GM03348 (cell line): ENCODE data around the gene ATG10.
"Not testable (repeated sequence)": the region's sequence is repeated elsewhere in the genome, so short reads cannot be mapped to it uniquely, and the experiment has no call there.

Experiments
- DNase-seq: peaks from one replicate; pipeline ENCODE4 v3.0.0; 2012; ENCODE audit warnings: low spot score

The ATG10 gene

DNA sequence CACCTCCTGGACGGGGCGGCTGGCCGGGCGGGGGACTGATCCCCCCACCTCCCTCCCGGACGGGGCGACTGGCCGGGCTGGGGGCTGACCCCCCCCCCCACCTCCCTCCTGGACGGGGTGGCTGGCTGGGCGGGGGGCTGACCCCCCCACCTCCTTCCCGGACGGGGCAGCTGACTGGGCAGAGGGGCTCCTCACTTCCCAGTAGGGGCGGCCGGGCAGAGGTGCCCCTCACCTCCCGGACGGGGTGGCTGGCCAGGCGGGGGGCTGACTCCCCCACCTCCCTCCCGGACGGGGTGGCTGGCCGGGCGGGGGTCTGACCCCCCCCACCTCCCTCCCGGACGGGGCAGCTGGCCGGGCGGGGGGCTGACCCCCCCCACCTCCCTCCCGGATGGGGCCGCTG, 11.3 kb downstream of the ATG10 start:
- not testable (repeated sequence) for DNase-seq

- DNase-seq, result not testable (repeated sequence)
Observed at GRCh38 chr5:81983563-81983962, 11.7 kb downstream of the ATG10 start.

- no peak for DNase-seq
Observed at GRCh38 chr5:81986126-81986525, 14.3 kb downstream of the ATG10 start.

- no peak for DNase-seq
Observed at GRCh38 chr5:81989204-81989603, 17.4 kb downstream of the ATG10 start.

DNA sequence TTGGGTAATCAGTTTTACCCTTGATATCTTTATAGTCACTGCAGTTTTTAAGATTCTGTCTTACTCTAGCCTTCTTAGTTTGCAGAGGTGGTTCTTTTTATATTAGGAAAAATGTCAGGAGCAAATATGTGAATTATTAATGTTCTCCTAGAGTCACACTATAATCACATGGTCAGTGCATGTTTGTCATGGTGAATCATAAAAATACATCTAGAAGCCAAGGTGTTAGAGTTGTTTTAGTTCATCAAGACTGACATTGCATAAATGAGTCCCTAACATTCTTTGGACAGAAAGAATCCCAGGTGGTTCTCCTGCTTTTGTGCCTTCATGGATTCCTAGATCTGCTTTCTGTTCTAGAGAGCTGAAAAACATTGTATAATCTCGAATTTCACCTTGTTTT, 22.9 kb downstream of the ATG10 start:
- DNase-seq, result peak; percentile 20

DNA sequence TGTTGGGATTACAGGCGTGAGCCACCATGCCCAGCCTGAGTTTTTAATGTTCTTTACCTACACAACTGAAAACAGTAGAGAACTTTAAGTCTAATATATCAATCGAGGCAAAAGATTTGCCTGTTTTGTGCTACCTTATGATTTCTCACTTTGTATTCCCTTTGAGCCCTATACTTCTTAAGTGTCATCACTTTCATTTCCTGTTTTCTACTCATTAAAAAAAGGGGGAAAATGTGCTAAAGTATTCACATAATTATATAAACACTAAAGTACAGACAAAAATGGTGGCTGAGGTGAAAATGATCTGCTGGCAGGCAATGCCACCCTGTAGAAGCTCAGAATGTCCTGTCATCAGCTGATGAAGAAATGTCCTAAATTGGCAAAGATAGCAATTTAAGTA, 23.6 kb downstream of the ATG10 start:
- no peak for DNase-seq

DNA sequence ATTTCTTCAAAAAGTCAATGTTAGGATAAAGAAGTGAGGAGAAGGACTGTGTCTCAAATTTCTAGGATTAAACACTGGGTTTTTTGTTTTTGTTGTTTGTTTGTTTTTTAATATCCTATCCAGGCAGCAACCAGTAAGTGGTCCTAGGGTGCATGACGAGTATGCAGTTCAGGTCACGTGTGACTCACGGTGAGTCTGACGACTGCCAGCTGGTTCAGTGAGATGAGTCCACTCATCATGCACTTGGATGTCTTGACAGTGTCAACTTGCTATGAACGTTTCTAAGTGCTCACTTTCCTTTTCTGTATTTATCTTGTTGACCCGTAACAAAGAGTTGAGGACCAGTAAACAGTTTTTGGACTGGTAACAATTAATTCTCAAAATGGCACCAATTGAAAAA, 32.7 kb downstream of the ATG10 start:
- no peak for DNase-seq

- not testable (repeated sequence) for DNase-seq
Observed at GRCh38 chr5:82009869-82010268, 38.0 kb downstream of the ATG10 start.

DNA sequence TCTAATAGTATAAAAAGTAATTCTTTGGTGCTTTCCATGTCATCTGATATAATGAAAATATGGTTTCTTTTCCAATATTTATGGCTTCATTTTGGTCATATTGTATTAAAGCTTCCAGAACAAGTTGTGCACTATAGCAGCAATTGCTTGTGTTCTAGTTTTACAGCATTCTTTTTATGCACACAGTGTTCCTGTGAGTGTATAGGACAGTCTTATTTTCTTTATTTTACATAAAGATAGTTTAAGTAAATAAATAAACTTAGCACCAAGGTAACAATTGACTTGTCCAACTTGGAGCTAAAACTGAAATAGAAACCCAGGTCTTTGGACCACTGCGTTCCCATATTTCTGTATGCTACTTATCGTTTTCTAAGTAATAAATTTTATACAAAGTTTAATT, 38.9 kb downstream of the ATG10 start:
- no peak for DNase-seq

GRCh38 chr5:82011761-82012160, 39.9 kb downstream of the ATG10 start:
- DNase-seq, result peak; percentile 44

DNA sequence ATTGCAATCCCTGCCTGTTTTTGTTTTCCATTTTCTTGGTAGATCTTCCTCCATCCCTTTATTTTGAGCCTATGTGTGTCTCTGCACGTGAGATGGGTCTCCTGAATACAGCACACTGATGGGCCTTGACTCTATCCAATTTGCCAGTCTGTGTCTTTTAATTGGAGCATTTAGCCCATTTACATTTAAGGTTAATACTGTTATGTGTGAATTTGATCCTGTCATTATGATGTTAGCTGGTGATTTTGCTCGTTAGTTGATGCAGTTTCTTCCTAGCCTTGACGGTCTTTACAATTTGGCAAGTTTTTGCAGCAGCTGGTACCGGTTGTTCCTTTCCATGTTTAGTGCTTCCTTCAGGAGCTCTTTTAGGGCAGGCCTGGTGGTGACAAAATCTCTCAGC, 42.8 kb downstream of the ATG10 start:
- not testable (repeated sequence) for DNase-seq

DNA sequence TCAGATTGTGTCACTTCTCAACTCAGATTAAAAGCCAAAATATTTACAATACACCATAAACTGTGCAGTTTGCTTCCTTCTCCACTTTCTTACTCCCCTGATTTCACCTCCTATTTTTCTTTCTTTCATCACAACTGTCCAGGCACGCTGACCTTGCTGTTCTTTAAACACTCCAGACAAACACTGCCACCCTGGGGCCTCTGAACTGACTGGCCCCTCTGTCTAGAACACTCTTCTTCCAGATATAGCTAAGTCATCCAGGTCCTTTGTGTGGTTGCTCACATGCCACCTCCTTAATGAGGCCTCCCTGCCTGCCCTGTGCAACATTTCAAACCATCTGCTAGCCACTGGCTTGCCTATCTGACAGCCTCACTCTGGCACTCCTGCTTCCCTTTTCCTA, 46.6 kb downstream of the ATG10 start:
- DNase-seq, result no peak

DNA sequence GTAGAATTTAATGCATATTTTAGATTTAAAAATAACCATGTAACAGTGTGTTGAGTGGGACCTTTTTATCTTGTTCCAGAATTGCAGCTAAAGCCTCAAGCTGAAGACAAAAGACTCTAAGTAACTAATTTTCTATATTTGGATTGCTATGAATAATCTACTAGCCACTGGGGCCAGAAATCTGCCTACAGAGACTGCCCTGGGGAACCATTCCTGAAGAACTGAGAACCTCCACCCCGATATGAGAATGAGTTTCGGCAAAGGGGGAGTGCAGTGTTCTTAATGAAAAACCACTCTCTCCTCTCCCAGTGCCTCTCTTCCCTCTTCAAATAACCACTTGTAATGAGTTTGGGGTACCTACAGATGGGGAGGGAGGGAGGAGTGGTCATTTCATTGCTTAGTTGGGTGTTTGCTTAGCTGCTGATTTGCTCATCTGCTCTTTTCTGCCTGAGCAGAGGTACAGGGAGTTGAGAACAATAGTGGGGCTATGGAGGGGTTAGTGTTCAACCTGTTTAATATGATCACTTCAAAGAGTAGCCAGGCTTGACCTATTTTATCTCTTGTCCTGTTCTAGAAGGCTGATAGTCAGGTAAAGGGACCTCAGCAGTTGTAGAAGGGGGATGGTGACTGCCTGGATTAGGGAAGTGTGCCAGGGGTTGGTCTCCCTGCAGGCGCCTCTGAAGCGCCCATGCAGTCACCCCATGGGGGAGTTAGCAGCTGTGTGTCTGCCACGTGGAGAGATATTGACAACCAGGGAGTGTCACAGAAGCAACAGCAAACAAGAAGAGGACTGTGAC, 47.7 kb downstream of the ATG10 start:
- no peak for DNase-seq

DNA sequence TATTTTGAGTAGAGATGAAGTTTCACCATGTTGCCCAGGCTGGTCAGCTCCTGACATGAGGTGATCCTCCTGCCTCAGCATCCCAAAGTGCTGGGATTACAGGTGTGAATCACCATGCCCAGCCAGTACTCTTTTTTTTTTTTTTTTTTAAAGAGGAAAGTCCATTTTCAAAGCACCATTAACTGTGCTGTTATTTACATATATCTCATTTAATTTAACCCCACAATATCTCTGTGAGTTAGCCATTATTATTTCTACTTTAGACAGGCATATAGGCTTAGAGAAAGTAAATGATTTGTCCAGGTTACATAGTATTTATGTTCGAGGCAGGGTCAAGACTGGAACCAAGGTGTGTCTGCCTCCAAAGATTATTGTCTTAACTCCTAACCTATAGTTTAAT, 50.7 kb downstream of the ATG10 start:
- DNase-seq, result no peak

GRCh38 chr5:82023644-82024043, 51.8 kb downstream of the ATG10 start:
- no peak for DNase-seq

DNA sequence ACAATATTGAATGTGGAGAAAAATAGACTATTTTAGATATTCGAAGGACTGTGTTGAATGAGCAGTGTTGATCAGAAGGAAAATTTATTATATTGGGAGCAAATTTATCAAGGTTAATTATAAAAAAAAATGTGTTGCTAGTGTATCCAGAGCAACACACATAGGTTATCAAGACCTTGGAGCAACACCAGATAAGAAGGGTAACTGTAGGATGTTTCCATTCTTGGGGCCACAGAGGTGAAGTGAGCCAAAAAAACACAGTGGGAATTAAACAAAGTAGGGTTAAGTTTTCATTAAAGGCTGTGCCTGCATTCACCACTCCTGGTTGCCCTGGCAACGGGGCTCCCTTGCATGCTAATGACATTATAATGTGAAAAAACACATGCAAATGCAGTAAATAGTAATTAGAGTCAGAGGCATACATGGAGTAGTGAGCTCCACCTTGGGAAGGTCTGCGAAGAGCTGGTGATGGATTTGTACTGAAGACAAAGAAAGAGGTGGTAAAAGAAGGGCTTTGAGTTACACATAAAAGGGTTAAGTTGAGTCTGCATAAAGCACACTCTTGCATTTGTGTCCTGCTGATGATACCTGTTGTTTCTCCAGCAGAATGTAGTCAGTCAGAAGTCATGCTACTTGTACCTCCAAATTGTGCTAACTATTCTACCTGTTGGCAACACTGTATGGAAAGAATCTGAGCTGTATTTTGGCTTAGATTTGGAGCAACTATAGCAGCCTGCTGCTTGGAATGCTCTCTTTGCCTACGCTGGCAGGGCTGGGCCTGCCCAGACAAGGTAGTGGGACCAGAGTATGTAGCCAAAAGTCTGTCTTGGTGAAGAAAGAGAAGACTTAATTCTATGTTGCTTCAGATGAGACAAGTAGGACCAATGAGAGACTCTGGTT, 59.6 kb downstream of the ATG10 start:
- no peak for DNase-seq

DNA sequence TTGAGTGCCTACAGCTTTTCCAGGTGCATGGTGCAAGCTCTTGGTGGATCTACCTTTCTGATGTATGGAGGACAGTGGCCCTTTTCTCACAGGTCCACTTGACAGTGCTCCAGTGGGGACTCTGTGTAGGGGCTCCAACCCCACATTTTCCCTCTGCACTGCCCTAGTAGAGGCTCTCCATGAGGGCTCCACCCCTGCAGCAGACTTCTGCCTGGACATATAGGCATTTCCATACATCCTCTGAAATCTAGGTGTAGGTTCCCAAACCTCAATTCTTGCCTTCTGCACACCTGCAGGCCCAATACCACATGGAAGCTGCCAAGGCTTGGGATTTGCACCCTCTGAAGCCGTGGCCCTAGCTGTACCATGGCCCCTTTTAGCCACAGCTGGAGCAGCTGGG, 71.1 kb downstream of the ATG10 start:
- DNase-seq, result not testable (repeated sequence)

DNA sequence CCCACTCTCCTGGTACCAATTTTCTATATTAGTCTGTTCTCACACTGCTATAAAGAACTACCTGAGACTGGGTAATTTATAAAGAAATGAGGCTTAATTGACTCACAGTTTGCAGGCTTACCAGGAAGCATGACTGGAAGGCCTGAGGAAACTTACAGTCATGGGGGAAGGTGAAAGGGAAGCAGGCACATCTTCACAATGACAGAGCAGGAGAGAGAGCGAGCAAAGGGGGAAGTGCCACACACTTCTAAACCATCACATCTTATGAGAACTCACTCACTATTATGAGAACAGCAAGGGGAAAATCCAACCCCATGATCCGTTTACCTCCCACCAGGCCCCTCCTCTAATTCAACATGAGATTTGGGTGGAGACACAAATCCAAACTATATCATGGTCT, 72.2 kb downstream of the ATG10 start:
- DNase-seq, result no peak

DNA sequence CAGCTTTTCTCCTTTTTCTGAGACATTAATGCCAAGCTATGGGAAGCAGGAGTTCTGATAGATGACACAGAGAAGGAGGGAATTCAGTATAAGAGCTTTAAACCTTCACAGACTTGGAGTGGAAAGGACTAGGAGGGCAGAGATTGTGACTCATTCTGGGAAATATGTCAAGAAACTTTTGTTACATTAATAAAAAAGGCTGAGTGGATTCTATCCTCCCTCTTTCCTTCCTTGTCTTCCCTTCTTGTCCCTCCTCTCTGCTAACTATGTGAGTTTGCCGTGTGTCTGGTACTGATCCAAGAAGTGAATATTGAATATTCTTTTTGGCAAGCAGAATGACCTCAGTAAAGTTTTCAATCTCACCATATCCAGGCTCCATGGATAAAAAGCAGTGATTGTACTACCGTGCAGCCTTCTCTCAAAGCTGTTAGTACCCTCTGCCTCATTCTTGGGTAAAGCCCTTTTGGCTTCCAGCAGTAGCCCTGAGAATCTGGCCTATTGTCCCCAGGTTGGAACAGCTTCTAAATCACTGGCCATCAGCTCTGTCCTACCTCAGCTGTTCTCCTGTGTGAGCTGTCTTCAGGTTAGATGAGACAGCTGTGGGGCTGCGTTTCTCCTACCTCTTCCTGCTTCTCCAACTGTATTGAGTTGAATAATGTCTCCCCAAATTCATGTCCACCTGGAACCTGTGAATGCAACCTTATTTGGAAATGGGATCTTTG, 73.9 kb downstream of the ATG10 start:
- peak; percentile 56 for DNase-seq

GRCh38 chr5:82046276-82046647, 74.4 kb downstream of the ATG10 start:
- no peak for DNase-seq

DNA sequence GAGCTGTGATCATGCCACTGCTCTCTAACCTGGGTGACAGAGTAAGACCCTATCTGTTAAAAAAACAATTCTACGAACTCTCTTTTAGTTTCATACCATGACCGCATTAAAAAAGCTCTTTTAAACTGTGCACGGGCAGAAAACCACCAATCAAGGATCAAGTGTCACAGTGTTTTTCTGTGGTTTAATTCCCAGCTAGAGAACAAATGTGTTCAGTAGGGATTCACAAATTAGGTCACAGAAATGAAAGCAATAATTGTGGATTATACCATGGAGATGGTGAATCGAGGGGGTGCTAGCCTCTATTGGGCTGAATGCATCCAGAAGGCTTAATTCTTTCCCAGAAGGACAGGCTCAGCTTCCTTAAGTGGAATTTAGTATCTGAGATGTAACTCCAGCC, 79.1 kb downstream of the ATG10 start:
- no peak for DNase-seq

- no peak for DNase-seq
Observed at GRCh38 chr5:82054004-82054710, 82.3 kb downstream of the ATG10 start.
